RWPE2 (cell line): Measurements from ENCODE around the gene SLC22A13.

Source experiments
- ATAC-seq: fragments of 200-7000 bp; cut with Tn5 transposase; 3 replicates; pipeline ENCODE4 v1.9.1; 2021; ENCODE audit warnings: low read depth
- DNase-seq: peaks from one replicate; pipeline ENCODE4 v3.0.0-alpha.2; 2020; ENCODE audit warnings: low spot score
- H3K27ac ChIP-seq: fragments of 450-650 bp; 2 replicates; pipeline ENCODE4 v1.5.1; 2017; ENCODE audit warnings: mild to moderate bottlenecking; ENCODE audit not compliant: poor library complexity, severe bottlenecking
- H3K27me3 ChIP-seq: fragments of 250-450 bp; sonication (Bioruptor Pico); 2 replicates; pipeline ENCODE4 v1.5.1; 2021; ENCODE audit warnings: mild to moderate bottlenecking, moderate library complexity; ENCODE audit not compliant: insufficient read depth, poor library complexity, severe bottlenecking
- H3K36me3 ChIP-seq: fragments of 250-450 bp; sonication (Bioruptor Pico); 2 replicates; pipeline ENCODE4 v1.5.1; 2020; ENCODE audit warnings: low read depth, mild to moderate bottlenecking, moderate library complexity
- H3K4me1 ChIP-seq: fragments of 250-450 bp; sonication (Bioruptor Pico); 2 replicates; pipeline ENCODE4 v1.5.1; 2021; ENCODE audit warnings: mild to moderate bottlenecking, moderate library complexity; ENCODE audit not compliant: insufficient read depth, poor library complexity, severe bottlenecking
- H3K4me3 ChIP-seq: fragments of 250-450 bp; sonication (Bioruptor Pico); 2 replicates; pipeline ENCODE4 v1.5.1; 2021; ENCODE audit warnings: mild to moderate bottlenecking, moderate library complexity; ENCODE audit not compliant: severe bottlenecking
- H3K9me3 ChIP-seq: fragments of 250-450 bp; sonication (Bioruptor Pico); 2 replicates; pipeline ENCODE4 v1.5.1; 2021; ENCODE audit warnings: mild to moderate bottlenecking, moderate library complexity; ENCODE audit not compliant: severe bottlenecking
- TF ChIP-seq, protein P1 (sequence below): fragments of 450-650 bp; IDR thresholded peaks from one replicate; pipeline ENCODE4 v1.5.1; 2017; ENCODE audit warnings: mild to moderate bottlenecking, moderate library complexity; ENCODE audit not compliant: poor library complexity, severe bottlenecking

SLC22A13 gene

DNA sequence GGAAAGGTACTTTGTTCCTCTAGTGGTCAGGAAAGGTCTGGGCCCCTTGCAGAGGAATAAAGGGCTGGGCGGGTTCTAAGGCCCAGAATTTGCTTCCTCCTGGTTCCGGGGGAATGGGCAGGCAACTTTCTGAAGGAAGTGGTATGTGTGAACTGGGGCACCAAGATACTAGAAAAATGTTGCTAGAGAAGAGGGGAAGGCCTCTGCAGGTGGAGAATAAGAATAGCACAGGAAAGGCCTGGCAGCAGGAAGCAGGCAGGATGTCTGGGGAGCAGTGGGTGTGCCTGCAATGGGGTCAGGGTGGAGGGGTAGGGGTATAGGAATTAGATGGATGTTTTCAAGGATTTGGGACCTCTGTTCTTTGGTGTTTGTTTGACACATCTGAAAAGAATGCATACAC is 2.0 kb downstream of the SLC22A13 start:
- H3K27ac ChIP-seq, result no peak overlapping the region
- TF ChIP-seq, protein P1, sequence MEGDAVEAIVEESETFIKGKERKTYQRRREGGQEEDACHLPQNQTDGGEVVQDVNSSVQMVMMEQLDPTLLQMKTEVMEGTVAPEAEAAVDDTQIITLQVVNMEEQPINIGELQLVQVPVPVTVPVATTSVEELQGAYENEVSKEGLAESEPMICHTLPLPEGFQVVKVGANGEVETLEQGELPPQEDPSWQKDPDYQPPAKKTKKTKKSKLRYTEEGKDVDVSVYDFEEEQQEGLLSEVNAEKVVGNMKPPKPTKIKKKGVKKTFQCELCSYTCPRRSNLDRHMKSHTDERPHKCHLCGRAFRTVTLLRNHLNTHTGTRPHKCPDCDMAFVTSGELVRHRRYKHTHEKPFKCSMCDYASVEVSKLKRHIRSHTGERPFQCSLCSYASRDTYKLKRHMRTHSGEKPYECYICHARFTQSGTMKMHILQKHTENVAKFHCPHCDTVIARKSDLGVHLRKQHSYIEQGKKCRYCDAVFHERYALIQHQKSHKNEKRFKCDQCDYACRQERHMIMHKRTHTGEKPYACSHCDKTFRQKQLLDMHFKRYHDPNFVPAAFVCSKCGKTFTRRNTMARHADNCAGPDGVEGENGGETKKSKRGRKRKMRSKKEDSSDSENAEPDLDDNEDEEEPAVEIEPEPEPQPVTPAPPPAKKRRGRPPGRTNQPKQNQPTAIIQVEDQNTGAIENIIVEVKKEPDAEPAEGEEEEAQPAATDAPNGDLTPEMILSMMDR, result no peak
- H3K9me3 ChIP-seq, result no peaks in the 10 kb centered on the region
- H3K27me3 ChIP-seq, result no peaks in the 10 kb centered on the region
- no peak overlapping the region for H3K4me3 ChIP-seq
- DNase-seq (no peak), ATAC-seq (no peak)
- no peaks in the 10 kb centered on the region for H3K4me1 ChIP-seq
- no peaks in the 10 kb centered on the region for H3K36me3 ChIP-seq

DNA sequence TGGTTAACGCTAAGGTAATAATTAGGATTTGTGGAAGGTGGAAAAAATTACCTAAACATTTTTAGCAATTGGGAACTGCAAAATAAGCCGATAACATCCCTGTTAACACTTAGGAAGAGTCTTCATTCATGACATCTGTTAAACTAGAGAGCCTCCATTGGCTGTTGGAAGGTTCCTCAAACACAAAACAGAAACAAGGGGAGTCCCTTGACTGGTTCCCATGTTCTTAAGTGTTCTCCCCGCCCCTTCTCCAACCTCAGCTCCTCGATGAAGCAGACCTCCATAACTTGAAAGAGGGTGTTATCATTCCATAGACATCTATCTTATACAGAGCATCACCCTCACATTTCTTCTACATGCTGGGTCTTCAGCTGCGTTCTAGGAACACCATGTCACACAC is 2.5 kb downstream of the SLC22A13 start:
- TF ChIP-seq, protein P1, result no peak
- no peaks in the 10 kb centered on the region for H3K9me3 ChIP-seq
- H3K4me3 ChIP-seq, result no peak overlapping the region
- H3K36me3 ChIP-seq, result no peaks in the 10 kb centered on the region
- no peak overlapping the region for H3K27ac ChIP-seq
- no peak for DNase-seq
- no peak for ATAC-seq
- H3K4me1 ChIP-seq, result no peaks in the 10 kb centered on the region
- no peaks in the 10 kb centered on the region for H3K27me3 ChIP-seq

- Histone ChIP-seq H3K27ac (no peak overlapping the region), H3K27me3 (no peaks in the 10 kb centered on the region), H3K4me1 (no peaks in the 10 kb centered on the region), H3K4me3 (no peak overlapping the region), H3K9me3 (no peaks in the 10 kb centered on the region), H3K36me3 (no peaks in the 10 kb centered on the region)
- DNase-seq, result no peak
- no peak for ATAC-seq
- TF ChIP-seq, protein P1, result no peak
These were observed 2.9 kb downstream of the SLC22A13 start for GRCh38 chr3:38268522-38268921.

- Histone ChIP-seq H3K27ac (no peak overlapping the region), H3K36me3 (no peaks in the 10 kb centered on the region), H3K27me3 (no peaks in the 10 kb centered on the region), H3K4me1 (no peaks in the 10 kb centered on the region), H3K9me3 (no peaks in the 10 kb centered on the region), H3K4me3 (no peak overlapping the region)
- DNase-seq, result no peak
- ATAC-seq, result no peak
- TF ChIP-seq, protein P1, result no peak
These were observed 5.0 kb downstream of the SLC22A13 start for GRCh38 chr3:38270606-38271005.

- Histone ChIP-seq H3K4me1 (no peaks in the 10 kb centered on the region), H3K36me3 (no peaks in the 10 kb centered on the region)
- no peak for ATAC-seq
These were observed 5.9 kb downstream of the SLC22A13 start for GRCh38 chr3:38271553-38271952.

More at GRCh38 chr3:38271553-38271952, 5.9 kb downstream of the SLC22A13 start:
- Histone ChIP-seq H3K27ac (no peak overlapping the region), H3K4me3 (no peak overlapping the region), H3K9me3 (no peaks in the 10 kb centered on the region), H3K27me3 (no peaks in the 10 kb centered on the region)
- TF ChIP-seq, protein P1, result no peak
- no peak for DNase-seq
